GM18909 (cell line): ENCODE data around the gene KRR1.
"Not testable (repeated sequence)": the region's sequence is repeated elsewhere in the genome, so short reads cannot be mapped to it uniquely, and the experiment has no call there.

Experiments
- ATAC-seq: cut with Tn5 transposase; IDR thresholded peaks from one replicate; pipeline ENCODE4 v1.9.1; 2021; ENCODE audit warnings: mild to moderate bottlenecking; ENCODE audit not compliant: unreplicated experiment, poor library complexity

The KRR1 gene

DNA sequence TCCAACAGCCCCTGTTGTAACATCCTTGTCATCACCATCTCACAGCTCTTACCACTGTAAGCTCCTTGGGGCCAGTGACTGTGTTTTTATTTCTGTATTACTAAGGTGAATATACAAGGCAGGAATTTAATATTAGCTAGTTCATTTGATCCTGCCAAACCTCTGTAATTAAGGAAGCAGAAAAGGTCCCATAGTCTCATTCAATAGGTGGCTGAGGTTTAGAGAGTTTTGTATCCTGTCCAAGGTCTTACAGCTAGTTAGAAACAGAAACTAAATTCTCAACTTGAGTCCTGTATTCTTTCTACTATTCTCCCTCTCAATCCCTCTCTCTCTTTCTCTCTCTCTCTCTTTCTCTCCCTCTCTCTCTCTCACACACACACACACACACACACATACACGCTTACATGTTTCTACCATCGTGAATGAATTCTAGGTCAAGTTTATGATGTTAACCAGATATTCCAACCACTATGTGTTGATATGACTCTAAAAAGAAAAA, 31.4 kb downstream of the KRR1 start:
- peak; percentile 47 for ATAC-seq

DNA sequence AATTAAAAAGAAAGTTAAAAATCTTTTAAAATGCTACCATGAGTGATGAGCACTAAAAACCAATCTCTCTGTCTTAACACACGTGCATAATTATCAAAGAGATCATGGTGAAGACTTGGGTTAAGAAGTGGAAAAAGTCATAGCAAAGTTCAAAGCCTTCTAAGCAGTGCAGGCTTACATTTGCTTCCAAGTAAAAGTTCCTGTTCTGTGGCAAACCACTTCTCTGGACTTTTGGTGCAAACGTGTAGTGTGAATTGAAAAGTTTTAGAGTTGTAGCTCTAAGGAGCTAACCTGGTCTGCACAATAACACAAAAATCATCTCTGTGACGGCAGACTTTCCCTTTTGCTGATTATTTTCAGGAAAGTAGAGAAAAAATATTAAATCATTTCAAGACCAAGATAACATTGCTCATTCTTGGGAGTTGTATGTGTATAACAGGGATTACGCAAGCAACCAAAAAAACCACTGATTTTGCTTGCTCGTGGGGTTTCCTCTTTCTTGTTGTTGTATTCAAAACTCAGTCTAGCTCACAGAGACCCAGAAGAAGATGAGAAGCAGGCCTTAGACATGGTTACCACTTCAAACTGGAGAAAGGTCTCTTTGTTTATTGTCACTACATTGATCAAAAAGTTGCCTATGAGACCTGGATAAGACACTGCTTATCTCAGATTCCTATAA, 33.2 kb downstream of the KRR1 start:
- ATAC-seq, result no peak

DNA sequence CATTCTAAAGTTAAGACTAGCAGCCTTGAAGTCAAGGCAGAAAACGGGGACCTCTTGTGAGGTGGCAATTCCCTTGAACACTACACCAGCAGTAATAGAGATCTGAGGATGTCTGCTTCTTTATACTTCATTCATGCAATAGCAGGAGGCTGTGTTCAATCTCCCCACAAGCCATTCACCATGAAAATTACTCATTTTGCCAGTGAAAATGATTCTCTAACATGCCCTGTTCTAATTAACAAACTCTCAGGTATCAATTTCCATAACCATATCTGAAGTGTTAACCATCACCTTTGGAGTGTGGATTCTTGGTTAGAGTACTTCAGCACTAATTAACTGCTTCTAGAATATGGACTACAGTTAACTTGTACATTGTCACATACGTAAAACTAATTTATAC, 34.3 kb downstream of the KRR1 start:
- ATAC-seq, result no peak

GRCh38 chr12:75476071-75476470, 35.3 kb downstream of the KRR1 start:
- ATAC-seq, result no peak

GRCh38 chr12:75474116-75474515, 37.3 kb downstream of the KRR1 start:
- ATAC-seq, result no peak

- no peak for ATAC-seq
Observed at GRCh38 chr12:75471902-75472890, 39.2 kb downstream of the KRR1 start.

- ATAC-seq, result no peak
Observed at GRCh38 chr12:75460204-75460603, 51.2 kb downstream of the KRR1 start.

- ATAC-seq, result no peak
Observed at GRCh38 chr12:75459755-75460154, 51.7 kb downstream of the KRR1 start.

DNA sequence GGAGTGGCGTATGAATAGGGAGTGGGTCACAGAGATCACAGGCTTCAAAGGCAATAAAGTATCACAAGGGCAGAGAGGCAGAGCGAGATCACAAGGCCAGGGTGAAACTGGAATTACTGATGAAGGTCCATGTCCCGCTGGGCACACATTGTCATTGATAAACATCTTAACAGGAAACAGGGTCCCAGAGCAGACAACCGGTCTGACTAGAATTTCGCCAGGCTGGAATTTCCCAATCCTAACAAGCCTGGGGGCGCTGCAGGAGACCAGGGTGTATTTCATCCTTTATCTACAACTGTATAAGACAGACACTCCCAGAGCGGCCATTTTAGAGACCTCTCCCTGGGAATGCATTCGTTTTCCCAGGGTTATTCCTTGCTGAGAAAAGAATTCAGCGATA, 53.5 kb downstream of the KRR1 start:
- ATAC-seq, result not testable (repeated sequence)

DNA sequence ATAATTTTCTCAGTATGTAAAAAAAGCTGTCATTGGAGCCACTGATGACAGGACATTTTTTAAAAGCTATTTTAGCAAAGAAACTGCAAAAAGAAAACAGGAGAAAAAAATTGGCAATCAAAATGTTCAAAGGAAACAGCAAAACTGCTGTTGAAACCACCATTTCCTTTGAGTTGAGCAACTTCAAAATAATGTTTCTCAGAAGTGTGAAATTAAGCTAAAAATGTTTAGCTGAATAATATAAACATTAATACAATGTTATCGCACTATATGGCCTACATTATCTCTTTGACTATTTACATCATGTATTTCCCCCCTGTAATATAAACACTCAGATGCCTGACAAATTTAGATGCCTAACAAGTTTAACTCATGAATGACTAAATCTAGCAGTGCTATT, 54.2 kb downstream of the KRR1 start:
- ATAC-seq, result no peak

DNA sequence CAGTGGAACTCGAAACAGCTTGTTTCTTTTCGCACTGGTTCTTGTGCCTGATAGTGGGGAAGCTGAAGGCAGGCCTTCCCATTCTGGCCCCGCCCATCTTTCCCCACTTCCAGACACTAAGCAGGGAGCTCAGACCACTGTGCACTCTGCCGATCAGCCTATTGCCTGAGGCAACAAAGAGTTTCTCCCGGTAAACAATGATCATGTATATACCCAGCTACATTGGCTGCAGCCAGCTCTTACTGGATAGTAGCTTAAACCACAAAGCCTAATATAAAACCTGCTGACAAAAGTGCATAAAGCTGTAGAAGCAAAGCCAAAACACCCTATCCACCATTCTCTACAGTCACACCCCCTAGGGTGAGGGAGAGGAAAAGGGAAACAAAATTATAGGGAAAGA, 55.6 kb downstream of the KRR1 start:
- ATAC-seq, result no peak

- no peak for ATAC-seq
Observed at GRCh38 chr12:75452675-75453330, 58.6 kb downstream of the KRR1 start.

DNA sequence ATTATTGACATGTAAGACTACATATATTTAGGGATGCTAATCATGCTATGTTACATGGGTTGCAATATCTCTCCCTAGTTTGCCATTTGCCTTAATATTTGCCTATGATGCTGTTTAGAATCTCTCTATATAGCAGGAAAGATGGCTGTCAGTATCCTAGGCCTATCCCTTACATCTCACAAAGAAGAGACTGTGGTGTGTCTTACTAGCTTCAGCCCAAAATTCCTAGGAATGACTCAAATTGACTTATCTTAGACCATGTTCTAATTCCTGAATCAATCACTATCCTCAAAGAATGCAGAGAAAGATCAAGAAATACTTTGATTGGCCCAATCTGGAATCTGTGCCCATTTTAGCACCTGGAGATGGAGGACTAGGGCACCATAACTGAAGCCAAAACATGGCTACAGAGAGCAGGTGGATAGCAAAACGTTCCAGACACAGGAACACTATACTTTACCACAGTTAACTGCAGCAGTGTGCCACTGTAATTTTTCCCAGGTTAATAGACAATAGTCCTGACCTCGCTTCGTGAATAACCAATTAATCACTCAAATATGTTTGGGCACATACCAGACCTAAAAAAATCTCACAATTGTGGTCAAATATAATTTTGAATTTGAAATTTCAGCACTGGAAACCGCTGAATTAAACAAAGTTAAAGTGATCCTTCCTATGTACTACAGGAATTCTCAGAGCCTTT, 63.6 kb downstream of the KRR1 start:
- no peak for ATAC-seq

GRCh38 chr12:75446857-75447256, 64.6 kb downstream of the KRR1 start:
- no peak for ATAC-seq

DNA sequence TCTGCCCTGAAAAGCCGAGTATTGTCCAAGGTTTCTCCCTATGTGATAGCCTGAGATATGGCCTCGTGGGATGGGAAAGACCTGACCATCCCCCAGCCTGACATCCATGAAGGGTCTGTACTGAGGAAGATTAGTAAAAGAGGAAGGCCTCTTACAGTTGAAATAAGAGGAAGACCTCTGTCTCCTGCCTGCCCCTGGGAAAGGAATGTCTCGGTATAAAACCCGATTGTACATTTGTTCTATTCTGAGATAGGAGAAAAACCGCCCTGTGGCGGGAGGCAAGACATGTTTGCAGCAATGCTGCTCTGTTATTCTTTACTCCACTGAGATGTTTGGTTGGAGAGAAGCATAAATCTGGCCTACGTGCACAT, 66.3 kb downstream of the KRR1 start:
- not testable (repeated sequence) for ATAC-seq

DNA sequence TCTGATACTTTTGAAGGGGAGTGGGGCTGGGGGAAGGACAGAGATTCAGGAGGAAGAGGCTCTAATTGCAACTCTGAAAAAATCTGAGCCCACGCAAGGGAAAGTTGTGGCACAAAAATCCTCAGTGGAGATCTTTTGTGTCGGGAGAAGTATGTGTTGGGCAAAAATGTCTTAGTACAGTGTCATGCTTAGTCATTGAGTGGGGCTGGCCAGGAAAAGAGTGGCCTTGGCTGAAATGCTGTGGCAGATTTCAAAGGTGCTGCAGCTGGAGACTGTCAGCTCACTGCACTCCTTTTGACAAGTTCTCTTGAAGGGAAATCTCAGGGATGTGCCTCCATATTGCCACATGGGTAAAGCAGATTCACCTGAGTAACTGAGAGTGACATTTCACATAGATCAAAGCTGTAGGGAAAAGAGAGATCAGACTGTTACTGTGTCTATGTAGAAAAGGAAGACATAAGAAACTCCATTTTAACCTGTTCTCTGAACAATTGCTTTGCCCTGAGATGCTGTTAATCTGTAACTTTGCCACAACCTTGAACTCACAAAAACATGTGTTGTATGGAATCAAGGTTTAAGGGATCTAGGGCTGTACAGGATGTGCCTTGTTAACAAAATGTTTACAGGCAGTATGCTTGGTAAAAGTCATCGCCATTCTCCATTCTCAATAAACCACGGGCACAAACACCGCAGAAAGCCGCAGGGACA, 66.8 kb downstream of the KRR1 start:
- ATAC-seq, result no peak

DNA sequence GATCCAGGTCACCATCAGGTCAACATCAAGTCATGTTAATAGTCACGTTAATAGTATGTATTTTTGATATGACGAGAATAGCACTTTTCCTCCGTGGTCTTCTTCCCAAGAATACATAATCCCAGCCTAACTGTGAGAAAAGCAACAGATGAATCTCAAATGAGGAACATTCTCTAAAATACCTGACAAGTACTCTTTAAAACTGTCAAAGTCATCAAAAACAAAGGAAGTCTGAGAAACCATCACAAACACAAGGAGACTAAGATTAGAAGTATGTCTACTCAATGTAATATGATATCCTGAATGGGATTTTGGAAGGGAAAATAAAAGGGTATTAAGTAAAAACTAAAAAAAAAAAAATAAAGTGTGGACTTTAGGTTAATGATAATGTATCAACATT, 67.7 kb downstream of the KRR1 start:
- no peak for ATAC-seq

DNA sequence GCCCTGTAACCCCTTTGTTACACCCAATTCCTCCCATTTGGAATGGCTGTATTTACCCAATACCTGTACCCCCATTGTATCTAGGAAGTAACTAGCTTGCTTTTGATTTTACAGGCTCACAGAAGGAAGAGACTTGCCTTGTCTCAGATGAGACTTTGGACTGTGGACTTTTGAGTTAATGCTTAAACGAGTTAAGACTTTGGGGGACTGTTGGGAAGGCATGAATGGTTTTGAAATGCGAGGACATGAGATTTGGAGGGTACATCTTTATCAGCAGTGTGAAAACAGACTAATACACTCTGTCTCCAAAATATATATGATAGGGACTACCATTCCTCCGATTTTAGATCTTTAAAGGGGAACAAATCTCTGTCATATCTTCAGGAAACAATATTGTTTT, 69.0 kb downstream of the KRR1 start:
- not testable (repeated sequence) for ATAC-seq

DNA sequence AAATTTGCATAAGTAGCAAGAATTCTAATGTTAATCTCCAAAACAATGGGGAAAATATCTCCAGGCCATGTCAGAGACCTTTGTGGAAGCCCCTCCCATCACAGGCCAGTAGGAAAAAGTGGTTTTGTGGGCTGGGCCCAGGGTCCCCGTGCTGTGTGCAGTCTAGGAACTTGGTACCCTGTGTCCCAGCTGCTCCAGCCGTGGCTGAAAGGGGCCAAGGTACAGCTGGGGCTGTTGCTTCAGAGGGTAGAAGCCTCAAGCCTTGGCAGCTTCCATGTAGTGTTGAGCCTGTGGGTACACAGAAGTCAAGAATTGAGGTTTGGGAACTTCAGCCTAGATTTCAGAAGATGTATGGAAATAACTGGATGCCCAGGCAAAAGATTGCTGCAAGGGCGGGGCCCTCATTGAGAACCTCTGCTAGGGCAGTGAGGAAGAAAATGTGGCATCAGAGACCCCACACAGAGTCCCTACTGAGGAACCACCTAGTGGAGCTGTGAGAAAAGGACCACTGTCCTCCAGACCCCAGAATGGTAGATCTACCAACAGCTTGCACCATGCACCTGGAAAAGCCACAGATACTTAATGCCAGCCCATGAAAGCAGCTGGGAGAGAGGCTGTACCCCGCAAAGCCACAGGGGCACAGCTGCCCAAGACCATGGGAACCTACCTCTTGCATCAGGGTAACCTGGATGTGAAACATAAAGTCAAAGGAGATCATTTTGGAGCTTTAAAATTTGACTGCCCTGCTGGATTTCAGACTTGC, 69.5 kb downstream of the KRR1 start:
- ATAC-seq, result not testable (repeated sequence)
